Activated B cell treated with CpG ODN at 0.5 μM for 24 hours (primary cell): ENCODE results near the gene RNASE8. TPM values are rescaled to one million over a fixed set of nuclear protein-coding genes. Genes with fewer than 3 reads are reported as not detected.

Source experiments
- ATAC-seq: fragments of 200-7000 bp; cut with Tn5 transposase; one replicate; pipeline ENCODE4 v1.10.0; 2021; ENCODE audit warnings: low read depth, mild to moderate bottlenecking, moderate library complexity
- CTCF ChIA-PET: fragments of 350-600 bp; sonication (Branson Sonifier 250); formaldehyde crosslinking; loops from one replicate; lab custom pipeline; 2021; ENCODE audit warnings: antibody characterized with exemption; lab: Charles Lee
- POLR2A ChIA-PET: fragments of 350-600 bp; sonication (Branson Sonifier 250); formaldehyde crosslinking; loops from one replicate; lab custom pipeline; 2021; ENCODE audit warnings: antibody characterized with exemption; lab: Charles Lee
- DNase-seq: peaks from one replicate; pipeline ENCODE4 v3.0.0; 2022
- H3K27ac Mint-ChIP-seq: one replicate; pipeline ENCODE4 v1.8.0; 2020; ENCODE audit warnings: mixed read lengths
- H3K27me3 Mint-ChIP-seq: one replicate; pipeline ENCODE4 v1.8.0; 2021; ENCODE audit warnings: mixed read lengths
- H3K36me3 Mint-ChIP-seq: one replicate; pipeline ENCODE4 v1.8.0; 2021; ENCODE audit warnings: low read depth, mixed read lengths
- H3K4me1 Mint-ChIP-seq: one replicate; pipeline ENCODE4 v1.8.0; 2021; ENCODE audit warnings: mixed read lengths
- H3K4me3 Mint-ChIP-seq: one replicate; pipeline ENCODE4 v1.8.0; 2020; ENCODE audit warnings: mild to moderate bottlenecking, mixed read lengths
- H3K9me3 Mint-ChIP-seq: one replicate; pipeline ENCODE4 v1.8.0; 2020; ENCODE audit warnings: mixed read lengths
- intact Hi-C: fragments of 100-400 bp; cut with micrococcal nuclease; formaldehyde crosslinking; loops from one replicate; pipeline ENCODE4 v1.15.1; 2024
- total RNA-seq: library from RNA; stranded (reverse); gene quantifications from 2 replicates; pipeline ENCODE4 v1.2.3, GENCODE V29; 2022
- TF ChIP-seq, protein P1 (sequence below): fragments of 200-600 bp; IDR thresholded peaks from one replicate; pipeline ENCODE4 v1.8.0; 2022; ENCODE audit warnings: antibody characterized with exemption, mild to moderate bottlenecking

Gene RNASE8
- total RNA-seq, 1 donor from 2014 or later = not detected

DNA sequence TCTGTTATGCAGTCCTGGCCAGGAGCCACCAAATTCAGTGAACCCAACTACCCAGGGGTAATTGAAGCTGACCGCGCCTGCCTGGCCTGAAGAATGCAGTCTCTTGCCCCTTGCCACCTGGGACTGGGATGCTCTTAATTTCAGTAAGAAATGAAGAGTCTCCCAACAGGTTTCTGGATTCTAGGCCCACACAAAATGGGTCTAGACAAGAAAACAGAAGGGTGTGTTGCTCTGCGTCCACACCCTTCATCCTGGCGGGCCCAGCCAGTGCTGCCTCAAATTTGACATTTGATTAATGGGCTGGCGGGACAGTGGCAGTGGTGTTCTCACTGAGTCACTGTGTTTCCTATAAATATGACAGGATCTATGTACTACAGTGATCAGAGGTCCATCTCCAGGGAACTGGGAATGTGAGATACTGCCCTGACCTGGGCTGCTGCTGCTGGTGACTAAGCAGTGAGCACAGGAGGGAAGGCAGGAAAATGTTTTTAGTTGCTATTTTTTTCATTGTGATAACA, 49.7 kb downstream of the RNASE8 start:
- no peak overlapping the region for H3K4me3 Mint-ChIP-seq
- H3K36me3 Mint-ChIP-seq = no peaks in the 10 kb centered on the region
- ChIA-PET CTCF (interaction anchor here (7.1 to 14.7 kb wide), 3 partner anchors 36 to 92 kb away, joined by 62 to 257 read pairs (median 146); partner anchors contain the start of gene ARHGEF40), POLR2A (no interaction called here)
- DNase-seq = no peak
- no peaks in the 10 kb centered on the region for H3K9me3 Mint-ChIP-seq
- no peaks in the 10 kb centered on the region for H3K27me3 Mint-ChIP-seq
- H3K4me1 Mint-ChIP-seq = peaks cover 15% of the 10 kb centered on the region
- no peak overlapping the region for H3K27ac Mint-ChIP-seq
- intact Hi-C loops = loop anchor here (10.0 kb wide), 3 partner anchors 157 to 653 kb away; partner anchors contain the start of genes APEX1, HNRNPC, OSGEP and RNASE6
- TF ChIP-seq, protein P1, sequence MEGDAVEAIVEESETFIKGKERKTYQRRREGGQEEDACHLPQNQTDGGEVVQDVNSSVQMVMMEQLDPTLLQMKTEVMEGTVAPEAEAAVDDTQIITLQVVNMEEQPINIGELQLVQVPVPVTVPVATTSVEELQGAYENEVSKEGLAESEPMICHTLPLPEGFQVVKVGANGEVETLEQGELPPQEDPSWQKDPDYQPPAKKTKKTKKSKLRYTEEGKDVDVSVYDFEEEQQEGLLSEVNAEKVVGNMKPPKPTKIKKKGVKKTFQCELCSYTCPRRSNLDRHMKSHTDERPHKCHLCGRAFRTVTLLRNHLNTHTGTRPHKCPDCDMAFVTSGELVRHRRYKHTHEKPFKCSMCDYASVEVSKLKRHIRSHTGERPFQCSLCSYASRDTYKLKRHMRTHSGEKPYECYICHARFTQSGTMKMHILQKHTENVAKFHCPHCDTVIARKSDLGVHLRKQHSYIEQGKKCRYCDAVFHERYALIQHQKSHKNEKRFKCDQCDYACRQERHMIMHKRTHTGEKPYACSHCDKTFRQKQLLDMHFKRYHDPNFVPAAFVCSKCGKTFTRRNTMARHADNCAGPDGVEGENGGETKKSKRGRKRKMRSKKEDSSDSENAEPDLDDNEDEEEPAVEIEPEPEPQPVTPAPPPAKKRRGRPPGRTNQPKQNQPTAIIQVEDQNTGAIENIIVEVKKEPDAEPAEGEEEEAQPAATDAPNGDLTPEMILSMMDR = no peak
- no peak for ATAC-seq

Other genes starting within 250 kb of the RNASE8 start
- gene RNASE3, start 166.4 kb upstream of the RNASE8 start, total RNA-seq = not detected in 2 replicates
- gene RNASE2, start 102.3 kb upstream of the RNASE8 start, total RNA-seq = not detected in 2 replicates
- 94.2 and 94.7 TPM in 2 replicates for gene METTL17, start 67.8 kb upstream of the RNASE8 start, total RNA-seq
- 0.38 TPM in 1 of 2 replicates, not detected in the other for gene SLC39A2, start 58.5 kb upstream of the RNASE8 start, total RNA-seq
- 2.1 and 3.9 TPM in 2 replicates for gene NDRG2, start 32.8 kb upstream of the RNASE8 start, total RNA-seq
- gene TPPP2, start 27.6 kb upstream of the RNASE8 start, total RNA-seq = not detected in 2 replicates
- not detected in 2 replicates for gene RNASE13, start 23.0 kb upstream of the RNASE8 start, total RNA-seq
- gene RNASE7, start 15.5 kb upstream of the RNASE8 start, total RNA-seq = not detected in 2 replicates
- 1.0 and 1.4 TPM in 2 replicates for gene ARHGEF40, start 12.5 kb downstream of the RNASE8 start, total RNA-seq
- gene ZNF219, start 40.8 kb downstream of the RNASE8 start, total RNA-seq = 1.6 and 2.3 TPM in 2 replicates
- gene TMEM253, start 43.2 kb downstream of the RNASE8 start, total RNA-seq = not detected in 2 replicates
- gene OR5AU1, start 98.2 kb downstream of the RNASE8 start, total RNA-seq = not detected in 2 replicates
- gene HNRNPC, start 211.6 kb downstream of the RNASE8 start, total RNA-seq = 653 and 683 TPM in 2 replicates
- gene RPGRIP1, start 222.3 kb downstream of the RNASE8 start, total RNA-seq = not detected in 2 replicates